Measurements from ENCODE around the gene LIX1L.

DNA sequence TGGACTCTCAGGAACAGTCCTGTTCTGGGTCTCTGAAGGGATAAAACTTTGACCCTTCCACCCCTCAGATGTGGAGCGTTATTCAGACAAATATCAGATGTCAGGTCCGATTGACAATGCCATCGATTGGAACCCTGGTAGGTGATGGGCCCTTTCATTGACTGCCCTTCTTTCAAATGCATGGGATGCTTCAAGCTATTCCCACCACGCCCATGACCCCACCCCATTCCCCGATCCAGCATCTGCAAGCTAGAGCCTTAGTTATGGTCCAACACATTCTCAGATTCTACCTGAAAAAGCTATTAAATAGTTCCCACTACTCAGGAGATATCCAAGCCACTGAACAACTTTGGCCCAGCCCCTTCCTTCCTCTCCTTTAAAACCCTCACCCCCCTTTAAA is 19.2 kb upstream of the LIX1L start:
- TF ChIP-seq EZH2 (IDR thresholded peaks at IDR 0.05) (no peak), POLR2AphosphoS5 (IDR thresholded peaks at IDR 0.05; ENCODE audit: borderline replicate concordance, low read depth, low read length) (no peak), FOXP2 (optimal IDR thresholded peaks at IDR 0.05; ENCODE audit: control extremely low read depth, extremely low read length, insufficient read depth) (no peak)

Data from SK-N-MC (cell line).